Keratinocyte (primary cell): ENCODE measurements around the gene ZP1. TPM values are rescaled to one million over a fixed set of nuclear protein-coding genes. Genes with fewer than 3 reads are reported as not detected.

ENCODE experiments used
- DNase-seq: peaks from one replicate; pipeline ENCODE4 v3.0.0-alpha.2; 2011; ENCODE audit warnings: low read depth, missing footprints, low spot score
- FAIRE-seq: peaks from 2 replicates; lab custom pipeline; 2011; peaks lifted over from hg19 to GRCh38; lab: Jason Lieb, UNC
- H2AFZ ChIP-seq: 2 replicates; pipeline ENCODE4 v1.6.0; 2012; ENCODE audit warnings: low read length, control low read depth, inconsistent platforms; ENCODE audit not compliant: control insufficient read depth
- H3K27ac ChIP-seq: 2 replicates; pipeline ENCODE4 v1.5.1; 2011; ENCODE audit warnings: low read length; ENCODE audit not compliant: control insufficient read depth, insufficient read depth
- H3K27me3 ChIP-seq: 3 replicates; pipeline ENCODE4 v1.6.0; 2011; ENCODE audit warnings: low read length; ENCODE audit not compliant: control insufficient read depth, insufficient read depth; ENCODE audit errors: extremely low read depth
- H3K36me3 ChIP-seq, 2 experiments: 2 replicates in 1 of 2; 3 replicates in 1 of 2; pipeline ENCODE4 v1.5.1; 2011; ENCODE audit warnings: low read length in 2 of 2, mild to moderate bottlenecking in 1 of 2; ENCODE audit not compliant: control insufficient read depth in 2 of 2, insufficient read depth in 2 of 2; ENCODE audit errors: extremely low read depth in 1 of 2
- H3K4me1 ChIP-seq: 3 replicates; pipeline ENCODE4 v1.5.1; 2011; ENCODE audit warnings: low read length; ENCODE audit not compliant: control insufficient read depth, insufficient read depth; ENCODE audit errors: extremely low read depth
- H3K4me2 ChIP-seq: 3 replicates; pipeline ENCODE4 v1.6.0; 2011; ENCODE audit warnings: low read depth, low read length; ENCODE audit not compliant: control insufficient read depth, insufficient read depth; ENCODE audit errors: extremely low read depth
- H3K4me3 ChIP-seq, 3 experiments: fragments of 200-600 bp in 1 of 3; sonication (generic) in 1 of 3; 2 replicates in 2 of 3; 3 replicates in 1 of 3; pipeline ENCODE4 v1.5.1; 2011 to 2016; ENCODE audit warnings: low read length in 3 of 3, mild to moderate bottlenecking in 3 of 3, control low read depth in 2 of 3, inconsistent platforms in 1 of 3, low read depth in 1 of 3, mixed read lengths in 1 of 3, mixed run types in 1 of 3, moderate library complexity in 1 of 3; ENCODE audit not compliant: control insufficient read depth in 2 of 3, insufficient read depth in 2 of 3; ENCODE audit errors: extremely low read depth in 1 of 3
- H3K79me2 ChIP-seq: 2 replicates; pipeline ENCODE4 v1.6.0; 2012; ENCODE audit warnings: low read length; ENCODE audit not compliant: control insufficient read depth, insufficient read depth
- H3K9ac ChIP-seq: 3 replicates; pipeline ENCODE4 v1.6.0; 2011; ENCODE audit warnings: low read length; ENCODE audit not compliant: control insufficient read depth, insufficient read depth; ENCODE audit errors: extremely low read depth
- H3K9me1 ChIP-seq: 3 replicates; pipeline ENCODE4 v1.6.0; 2011; ENCODE audit warnings: low read length; ENCODE audit not compliant: control insufficient read depth, insufficient read depth; ENCODE audit errors: extremely low read depth
- H3K9me3 ChIP-seq: 2 replicates; pipeline ENCODE4 v1.5.1; 2012; ENCODE audit warnings: low read depth, low read length; ENCODE audit not compliant: control insufficient read depth
- H4K20me1 ChIP-seq: 3 replicates; pipeline ENCODE4 v1.6.0; 2011; ENCODE audit warnings: low read length; ENCODE audit not compliant: control insufficient read depth, insufficient read depth; ENCODE audit errors: extremely low read depth
- EZH2 ChIP-seq: IDR thresholded peaks from one replicate; pipeline ENCODE4 v1.6.1; 2012; ENCODE audit warnings: inconsistent platforms, mild to moderate bottlenecking, low read length, moderate library complexity
- dilution Hi-C: fragments of 300-500 bp; cut with MboI; formaldehyde crosslinking; loops from one replicate; pipeline ENCODE4 v1.7.0; 2020; ENCODE audit warnings: low sequenced_read_pairs; ENCODE audit not compliant: extremely low pct_ligation_motif_present
- polyA plus RNA-seq, 5 experiments: library from polyadenylated mRNA; depleted of rRNA in 3 of 5; stranded (reverse) in 3 of 5; stranded (forward) in 1 of 5; unstranded in 1 of 5; fragments of >200 nt; gene quantifications; 1 replicate in 1 of 5; 2 replicates in 3 of 5; 3 replicates in 1 of 5; pipeline versions ENCODE4 v1.2.1 to v1.2.3, GENCODE V29; 2011 to 2012; ENCODE audit warnings: missing spikeins in 2 of 5, low read depth in 1 of 5, low replicate concordance in 1 of 5
- TF ChIP-seq, protein P1 (sequence below), 3 experiments: IDR thresholded peaks in 1 of 3; conservative IDR thresholded peaks in 1 of 3; optimal IDR thresholded peaks in 1 of 3; 2 replicates in 2 of 3; 3 replicates in 1 of 3; pipeline versions ENCODE3 to v1.5.1; 2011; ENCODE audit warnings: low read length in 3 of 3, mild to moderate bottlenecking in 3 of 3, moderate library complexity in 2 of 3, control low read depth in 1 of 3, inconsistent platforms in 1 of 3; ENCODE audit not compliant: insufficient read depth in 2 of 3; ENCODE audit errors: extremely low read depth in 1 of 3

ZP1 gene
- polyA plus RNA-seq, 1 donor (not counting 4 experiments of a cell fraction or from before 2014, with no cell fraction given) = not detected

DNA sequence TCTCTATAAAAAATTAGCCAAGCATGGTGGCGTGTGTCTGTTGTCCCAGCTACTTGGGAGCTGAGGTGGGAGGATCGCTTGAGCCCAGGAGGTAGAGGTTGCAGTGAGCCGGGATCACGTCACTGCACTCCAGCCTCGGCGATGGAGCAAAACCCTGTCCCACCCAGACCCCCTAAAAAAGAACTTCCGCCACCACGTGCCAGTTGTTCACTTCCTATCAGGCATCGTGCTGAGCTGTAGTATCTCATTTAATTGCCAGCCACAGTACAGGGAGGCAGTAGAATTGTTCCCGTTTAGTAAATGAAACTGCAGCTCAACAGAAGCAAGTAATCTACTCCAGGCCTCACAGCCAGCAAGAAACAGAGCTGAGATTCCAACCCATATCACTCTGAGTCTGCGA is 53.9 kb downstream of the ZP1 start:
- no peak overlapping the region for H3K4me2 ChIP-seq
- H2AFZ ChIP-seq = no peak overlapping the region
- no peak overlapping the region for H3K9ac ChIP-seq
- peaks cover 24% of the 10 kb centered on the region for H3K79me2 ChIP-seq
- peaks cover 52% of the 10 kb centered on the region for H3K4me1 ChIP-seq
- FAIRE-seq = no peak
- DNase-seq = no peak
- dilution Hi-C loops = no loop called here
- peaks cover 2% of the 10 kb centered on the region for H3K9me1 ChIP-seq
- H3K27ac ChIP-seq = no peak overlapping the region
- peaks cover 2% of the 10 kb centered on the region for H4K20me1 ChIP-seq
- peaks cover 19% of the 10 kb centered on the region in 2 experiments for H3K36me3 ChIP-seq
- TF ChIP-seq, protein P1, sequence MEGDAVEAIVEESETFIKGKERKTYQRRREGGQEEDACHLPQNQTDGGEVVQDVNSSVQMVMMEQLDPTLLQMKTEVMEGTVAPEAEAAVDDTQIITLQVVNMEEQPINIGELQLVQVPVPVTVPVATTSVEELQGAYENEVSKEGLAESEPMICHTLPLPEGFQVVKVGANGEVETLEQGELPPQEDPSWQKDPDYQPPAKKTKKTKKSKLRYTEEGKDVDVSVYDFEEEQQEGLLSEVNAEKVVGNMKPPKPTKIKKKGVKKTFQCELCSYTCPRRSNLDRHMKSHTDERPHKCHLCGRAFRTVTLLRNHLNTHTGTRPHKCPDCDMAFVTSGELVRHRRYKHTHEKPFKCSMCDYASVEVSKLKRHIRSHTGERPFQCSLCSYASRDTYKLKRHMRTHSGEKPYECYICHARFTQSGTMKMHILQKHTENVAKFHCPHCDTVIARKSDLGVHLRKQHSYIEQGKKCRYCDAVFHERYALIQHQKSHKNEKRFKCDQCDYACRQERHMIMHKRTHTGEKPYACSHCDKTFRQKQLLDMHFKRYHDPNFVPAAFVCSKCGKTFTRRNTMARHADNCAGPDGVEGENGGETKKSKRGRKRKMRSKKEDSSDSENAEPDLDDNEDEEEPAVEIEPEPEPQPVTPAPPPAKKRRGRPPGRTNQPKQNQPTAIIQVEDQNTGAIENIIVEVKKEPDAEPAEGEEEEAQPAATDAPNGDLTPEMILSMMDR (optimal IDR thresholded peaks at IDR 0.05 in 1 of 3, IDR thresholded peaks at IDR 0.05 in 1 of 3, conservative IDR thresholded peaks at IDR 0.05 in 1 of 3; ENCODE audit: extremely low read depth in 1 of 3, insufficient read depth in 2 of 3, low read length in 3 of 3) = no peak
- H3K4me3 ChIP-seq = no peak overlapping the region
- no peaks in the 10 kb centered on the region for H3K27me3 ChIP-seq
- H3K9me3 ChIP-seq = no peaks in the 10 kb centered on the region

DNA sequence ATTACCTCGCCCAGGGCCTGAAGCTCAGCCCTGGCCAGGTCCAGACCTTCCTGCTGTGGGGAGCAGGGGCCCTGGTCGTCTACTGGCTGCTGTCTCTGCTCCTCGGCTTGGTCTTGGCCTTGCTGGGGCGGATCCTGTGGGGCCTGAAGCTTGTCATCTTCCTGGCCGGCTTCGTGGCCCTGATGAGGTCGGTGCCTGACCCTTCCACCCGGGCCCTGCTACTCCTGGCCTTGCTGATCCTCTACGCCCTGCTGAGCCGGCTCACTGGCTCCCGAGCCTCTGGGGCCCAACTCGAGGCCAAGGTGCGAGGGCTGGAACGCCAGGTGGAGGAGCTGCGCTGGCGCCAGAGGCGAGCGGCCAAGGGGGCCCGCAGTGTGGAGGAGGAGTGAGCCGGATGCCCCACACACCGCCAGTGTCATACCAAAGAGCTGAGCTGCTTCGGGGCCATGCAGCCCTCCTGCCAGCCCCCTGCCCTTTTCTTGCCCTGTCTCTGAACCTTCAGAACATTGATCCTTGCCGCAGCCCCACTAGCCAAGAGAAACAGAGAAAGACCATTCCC is 54.5 kb downstream of the ZP1 start:
- H3K4me2 ChIP-seq = no peak overlapping the region
- DNase-seq (no peak), FAIRE-seq (no peak)
- no peak overlapping the region for H2AFZ ChIP-seq
- TF ChIP-seq EZH2 = no peak
- TF ChIP-seq, protein P1 (optimal IDR thresholded peaks at IDR 0.05 in 1 of 3, IDR thresholded peaks at IDR 0.05 in 1 of 3, conservative IDR thresholded peaks at IDR 0.05 in 1 of 3; ENCODE audit: extremely low read depth in 1 of 3, insufficient read depth in 2 of 3, low read length in 3 of 3) = no peak
- H3K4me1 ChIP-seq = peaks cover 47% of the 10 kb centered on the region
- no peaks in the 10 kb centered on the region for H3K9me3 ChIP-seq
- dilution Hi-C loops = no loop called here
- H3K9ac ChIP-seq = no peak overlapping the region
- peaks cover 2% of the 10 kb centered on the region for H3K9me1 ChIP-seq
- H4K20me1 ChIP-seq = peaks cover 2% of the 10 kb centered on the region
- H3K79me2 ChIP-seq = peaks cover 18% of the 10 kb centered on the region
- no peak overlapping the region for H3K27ac ChIP-seq
- no peak overlapping the region for H3K4me3 ChIP-seq
- peaks cover 19% of the 10 kb centered on the region in 2 experiments for H3K36me3 ChIP-seq
- no peaks in the 10 kb centered on the region for H3K27me3 ChIP-seq
